ENCODE results near the gene USP48. TPM values are rescaled to one million over a fixed set of nuclear protein-coding genes. Genes with fewer than 3 reads are reported as not detected.

The USP48 gene
- total and polyA plus RNA-seq, 12 donors = 35.9 to 156 (median 86.4) TPM

DNA sequence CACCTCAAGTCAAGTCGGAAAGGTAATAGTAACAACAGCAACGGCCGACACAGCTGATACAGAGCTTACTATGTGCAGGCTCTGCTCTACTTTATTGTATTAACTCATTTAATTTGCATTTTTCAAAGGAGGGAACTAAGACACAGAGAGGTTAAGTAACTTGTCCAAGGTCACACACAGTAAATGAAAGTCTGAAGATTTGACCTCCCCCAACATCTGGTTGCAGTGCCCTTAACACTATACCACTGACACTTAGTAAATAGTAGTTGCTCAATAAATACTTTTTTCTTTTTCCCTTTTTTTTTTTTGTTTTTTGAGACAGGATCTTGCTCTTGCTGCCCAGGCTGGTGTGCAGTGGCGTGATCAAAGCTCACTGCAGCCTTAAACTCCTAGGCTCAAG, 153.0 kb downstream of the USP48 start:
- WGBS, 4 donors = 83 to 91% (median 86%) methylated on average over 4 of the region's 4 CpGs
- intact Hi-C loops (cut with DNase I) = no loop called here
- no peak for TF ChIP-seq POLR2A (IDR thresholded peaks at IDR 0.05)
- TF ChIP-seq, protein P1, sequence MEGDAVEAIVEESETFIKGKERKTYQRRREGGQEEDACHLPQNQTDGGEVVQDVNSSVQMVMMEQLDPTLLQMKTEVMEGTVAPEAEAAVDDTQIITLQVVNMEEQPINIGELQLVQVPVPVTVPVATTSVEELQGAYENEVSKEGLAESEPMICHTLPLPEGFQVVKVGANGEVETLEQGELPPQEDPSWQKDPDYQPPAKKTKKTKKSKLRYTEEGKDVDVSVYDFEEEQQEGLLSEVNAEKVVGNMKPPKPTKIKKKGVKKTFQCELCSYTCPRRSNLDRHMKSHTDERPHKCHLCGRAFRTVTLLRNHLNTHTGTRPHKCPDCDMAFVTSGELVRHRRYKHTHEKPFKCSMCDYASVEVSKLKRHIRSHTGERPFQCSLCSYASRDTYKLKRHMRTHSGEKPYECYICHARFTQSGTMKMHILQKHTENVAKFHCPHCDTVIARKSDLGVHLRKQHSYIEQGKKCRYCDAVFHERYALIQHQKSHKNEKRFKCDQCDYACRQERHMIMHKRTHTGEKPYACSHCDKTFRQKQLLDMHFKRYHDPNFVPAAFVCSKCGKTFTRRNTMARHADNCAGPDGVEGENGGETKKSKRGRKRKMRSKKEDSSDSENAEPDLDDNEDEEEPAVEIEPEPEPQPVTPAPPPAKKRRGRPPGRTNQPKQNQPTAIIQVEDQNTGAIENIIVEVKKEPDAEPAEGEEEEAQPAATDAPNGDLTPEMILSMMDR (IDR thresholded peaks at IDR 0.05) = no peak
- no peak for DNase-seq
- no peaks in the 10 kb centered on the region for H3K36me3 ChIP-seq (replicated peaks in 1 of 2)
- H3K4me1 ChIP-seq (replicated peaks in 1 of 2) = peaks cover 8 to 20% of the 10 kb centered on the region in 2 donors
- H3K4me3 ChIP-seq = no peak overlapping the region
- no peaks in the 10 kb centered on the region for H3K27me3 ChIP-seq
- no peak overlapping the region for H3K27ac ChIP-seq
- no peaks in the 10 kb centered on the region for H3K9me3 ChIP-seq (replicated peaks in 1 of 3)

DNA sequence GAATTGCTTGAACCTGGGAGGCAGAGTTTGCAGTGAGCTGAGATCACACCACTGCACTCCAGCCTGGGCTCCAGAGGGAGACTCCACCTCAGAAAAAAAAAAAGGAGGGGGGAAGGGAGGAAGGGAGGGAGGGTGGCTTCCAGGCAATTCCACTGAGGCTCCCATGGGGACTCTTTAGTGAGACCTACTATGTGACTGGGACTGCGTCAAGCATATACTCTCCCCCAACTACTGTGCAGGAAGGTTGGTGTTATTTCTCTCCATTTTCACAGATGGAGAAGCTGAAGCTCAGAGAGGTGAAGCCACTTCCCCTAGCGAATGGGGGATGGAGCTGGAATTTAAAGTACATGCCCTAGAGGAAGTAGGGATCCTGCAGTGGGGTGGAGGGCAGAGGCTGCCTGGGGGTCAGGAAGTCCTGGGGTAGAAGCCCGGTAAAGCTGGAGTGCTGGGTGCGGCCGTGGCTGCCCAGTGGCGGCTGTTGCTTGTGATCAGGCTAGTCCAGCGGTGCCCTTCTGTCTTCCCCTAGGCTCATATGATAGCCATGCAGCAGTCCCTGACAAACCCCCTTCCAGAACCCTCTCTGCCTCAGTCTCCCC, 154.1 kb downstream of the USP48 start:
- no peak for DNase-seq
- intact Hi-C loops (cut with DNase I) = no loop called here
- TF ChIP-seq, protein P1 (IDR thresholded peaks at IDR 0.05) = no peak
- TF ChIP-seq POLR2A (IDR thresholded peaks at IDR 0.05) = no peak
- Histone ChIP-seq H3K27me3 (no peaks in the 10 kb centered on the region), H3K36me3 (replicated peaks in 1 of 2) (no peaks in the 10 kb centered on the region), H3K4me1 (replicated peaks in 1 of 2) (peaks cover 12 to 13% of the 10 kb centered on the region in 2 donors), H3K27ac (no peak overlapping the region), H3K9me3 (replicated peaks in 1 of 3) (no peaks in the 10 kb centered on the region), H3K4me3 (no peak overlapping the region)
- WGBS, 4 donors = 41 to 75% (median 66%) methylated on average over 5 to 7 of the region's 7 CpGs

Other genes starting within 250 kb of the USP48 start
- gene RAP1GAP, start 113.8 kb downstream of the USP48 start, total RNA-seq = 100 to 1,000 TPM in 3 of 9 donors, 10 to 100 TPM in 6; 52.4 to 409 (median 81.1) TPM
- 100 to 1,000 TPM in 2 of 3 donors, 10 to 100 TPM in 1; 62.4 to 250 (median 105) TPM for gene RAP1GAP, start 113.8 kb downstream of the USP48 start, polyA plus RNA-seq
- gene LDLRAD2, start 29.1 kb upstream of the USP48 start, total RNA-seq = 1 to 10 TPM in 4 of 9 donors, under 1 TPM in 4, not detected in 1; 0.22 to 1.7 (median 1.0) TPM
- 1 to 10 TPM in 2 of 3 donors, under 1 TPM in 1; 0.16 to 9.4 (median 5.4) TPM for gene LDLRAD2, start 29.1 kb upstream of the USP48 start, polyA plus RNA-seq
- gene HSPG2, start 154.2 kb upstream of the USP48 start, total RNA-seq = 100 to 1,000 TPM in 8 of 9 donors, 10 to 100 TPM in 1; 47.1 to 558 (median 300) TPM
- 100 to 1,000 TPM in 2 of 3 donors, 10 to 100 TPM in 1; 38.7 to 394 (median 156) TPM for gene HSPG2, start 154.2 kb upstream of the USP48 start, polyA plus RNA-seq
- gene CELA3B, start 193.9 kb upstream of the USP48 start, total RNA-seq = 1 to 10 TPM in 2 of 9 donors, under 1 TPM in 1, not detected in 6; 0.84 to 7.0 (median 6.7) TPM
- gene CELA3B, start 193.9 kb upstream of the USP48 start, polyA plus RNA-seq = under 1 TPM in 2 of 3 donors, not detected in 1; 0.80 to 0.84 TPM
- 1 to 10 TPM in 3 of 9 donors, not detected in 6; 3.1 to 9.4 (median 9.0) TPM for gene CELA3A, start 218.5 kb upstream of the USP48 start, total RNA-seq
- gene CELA3A, start 218.5 kb upstream of the USP48 start, polyA plus RNA-seq = 1 to 10 TPM in 2 of 3 donors, not detected in 1; 1.6 to 2.3 TPM

Data from adrenal gland (tissue), 12 donors.